ENCODE data around the gene BICC1. TPM values are rescaled to one million over a fixed set of nuclear protein-coding genes. Genes with fewer than 3 reads are reported as not detected.

Gene BICC1
- total and polyA plus RNA-seq, 2 of the 4 experiments (the other 2 are of a cell fraction), result 5.7 to 42.5 TPM

DNA sequence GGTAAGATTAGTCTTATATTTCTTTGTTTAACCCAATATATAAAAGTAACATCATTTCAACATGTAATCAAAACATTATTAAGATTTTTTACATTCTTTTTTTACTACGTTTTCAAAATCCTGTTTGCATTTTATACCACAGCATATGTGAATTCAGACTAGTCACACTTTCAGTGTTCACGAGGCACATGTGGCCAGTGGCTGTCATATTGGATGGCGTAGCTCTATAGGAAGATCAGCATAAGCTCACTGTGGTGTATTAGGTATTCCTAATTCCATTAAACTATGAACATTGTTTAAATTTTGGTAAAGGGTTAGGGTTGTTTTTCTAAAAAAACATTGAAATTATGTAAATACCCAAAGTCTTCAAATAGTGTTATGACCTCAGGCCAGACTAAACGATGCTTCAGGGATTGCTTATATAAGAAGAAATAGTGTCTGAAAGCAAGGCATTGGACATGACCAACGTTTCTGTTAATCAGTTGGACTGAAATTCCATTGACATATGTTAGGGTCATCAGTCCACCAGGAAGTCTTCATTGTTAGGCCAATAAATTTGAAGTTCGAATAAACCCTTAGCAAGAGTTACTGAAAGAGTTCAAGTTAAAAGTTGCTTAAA is 97.0 kb downstream of the BICC1 start:
- WGBS, 2 experiments (ENCODE audit: extremely low coverage in 2 of 2, insufficient read length in 1 of 2), result 0% methylated on average over 1 of the region's 6 CpGs; no CpG with 5 or more reads in 1 of the 2 experiments
- Histone ChIP-seq H3K27me3 (ENCODE audit: control insufficient read depth, insufficient read depth, low read length) (no peaks in the 10 kb centered on the region), H2AK5ac (ENCODE audit: low read depth, low read length) (no peak overlapping the region), H4K5ac (ENCODE audit: low read depth, low read length) (no peak overlapping the region; the same call in none of the 2 replicates), H3K79me1 (ENCODE audit: low read depth in 1 of 2, low read length in 2 of 2) (peaks cover 14 to 27% of the 10 kb centered on the region in 2 experiments; a peak in 3 of 4 replicates), H2BK5ac (ENCODE audit: low read depth, low read length, poor library complexity, severe bottlenecking) (peak overlapping the region; percentile 80), H2BK120ac (ENCODE audit: low read depth, low read length) (peak overlapping the region; percentile 30; the same call in 1 of the 2 replicates), H3K23ac (ENCODE audit: low read depth, low read length) (no peak overlapping the region), H3K36me3 (ENCODE audit: control insufficient read depth, insufficient read depth, low read length) (no peaks in the 10 kb centered on the region), H3K18ac (ENCODE audit: low read depth, low read length) (peak overlapping the region; percentile 85), H3K4me2 (ENCODE audit: low read depth, low read length) (peak overlapping the region; percentile 24; the same call in 1 of the 2 replicates), H4K91ac (ENCODE audit: insufficient read depth, low read depth, low read length) (no peak overlapping the region), H4K8ac (ENCODE audit: low read depth in 2 of 2, low read length in 2 of 2) (no peak overlapping the region), H2BK20ac (ENCODE audit: low read depth, low read length) (no peak overlapping the region), H2AK9ac (replicated peaks; ENCODE audit: low read depth, low read length, poor library complexity) (no peak overlapping the region), H2BK15ac (ENCODE audit: low read depth, low read length) (no peak overlapping the region), H3K9me3 (ENCODE audit: control insufficient read depth, insufficient read depth, low read length) (no peaks in the 10 kb centered on the region), H3K9me1 (ENCODE audit: insufficient read depth, low read length) (peaks cover 9% of the 10 kb centered on the region), H3K4ac (ENCODE audit: low read depth, low read length) (0 out of 2 replicates have a peak overlapping the region, but pooled peaks have one; percentile 8), H3K27ac (ENCODE audit: insufficient read depth, low read length) (peak overlapping the region; percentile 69; the same call in 1 of the 2 replicates), H3K14ac (replicated peaks; ENCODE audit: low read depth, low read length) (peak overlapping the region; percentile 48; the same call in 1 of the 2 replicates), H3K56ac (ENCODE audit: extremely low read depth, insufficient read depth, low read length) (no peak overlapping the region), H3K9ac (ENCODE audit: low read depth, low read length) (no peak overlapping the region), H4K20me1 (ENCODE audit: insufficient read depth, low read length) (peaks cover 4% of the 10 kb centered on the region; the same call in 1 of the 2 replicates), H2AFZ (replicated peaks; ENCODE audit: low read length, poor library complexity) (no peak overlapping the region), H3K4me3 (ENCODE audit: insufficient read depth, low read depth, low read length) (no peak overlapping the region), H3K4me1 (ENCODE audit: control insufficient read depth, insufficient read depth, low read length) (peaks cover 11% of the 10 kb centered on the region)
- no TSS peak for BruUV-seq (replicated peaks)
- ChIA-PET CTCF (interaction anchor here (1.6 kb wide), 1 partner anchor 79 kb away, joined by 7 read pairs; no protein-coding TSS in a partner anchor), POLR2A (ENCODE audit: unreplicated experiment) (no interaction called here)
- no peak for TF ChIP-seq POLR2A (IDR thresholded peaks at IDR 0.05; ENCODE audit: low read depth, low read length)
- TF ChIP-seq SMC3 (IDR thresholded peaks at IDR 0.05; ENCODE audit: low read depth, low read length), result no peak
- no peak for TF ChIP-seq CEBPB (IDR thresholded peaks at IDR 0.05; ENCODE audit: low read depth, low read length)
- TF ChIP-seq FOS (IDR thresholded peaks at IDR 0.05; ENCODE audit: low read depth, low read length), result no peak
- no peak for TF ChIP-seq RFX5 (IDR thresholded peaks at IDR 0.05; ENCODE audit: low read depth, low read length)
- no peak for TF ChIP-seq BHLHE40 (IDR thresholded peaks at IDR 0.05; ENCODE audit: low read depth, low read length)
- TF ChIP-seq MAZ (IDR thresholded peaks at IDR 0.05; ENCODE audit: borderline replicate concordance, low read depth, low read length), result no peak
- no peak for TF ChIP-seq CHD1 (IDR thresholded peaks at IDR 0.05; ENCODE audit: low read depth, low read length)
- no peak for TF ChIP-seq RCOR1 (IDR thresholded peaks at IDR 0.05; ENCODE audit: insufficient replicate concordance, low read length)
- TF ChIP-seq NFE2L2 (IDR thresholded peaks at IDR 0.05; ENCODE audit: low read depth, low read length), result no peak
- ATAC-seq (ENCODE audit: low read depth), result peak; percentile 65
- intact Hi-C loops (cut with micrococcal nuclease) (no loop called here), dilution Hi-C loops (cut with HindIII; ENCODE audit: low sequenced_read_pairs, unreplicated experiment) (no loop called here), in situ Hi-C loops (cut with MboI; ENCODE audit: low sequenced_read_pairs) (no loop called here)
- peak; percentile 63 for DNase-seq

Measured in IMR-90 (cell line).